Esophagus squamous epithelium (tissue), 5 donors: Measurements from ENCODE around the gene KCTD11. TPM values are rescaled to one million over a fixed set of nuclear protein-coding genes. Genes with fewer than 3 reads are reported as not detected.
"Not testable (repeated sequence)": the region's sequence is repeated elsewhere in the genome, so short reads cannot be mapped to it uniquely, and the experiment has no call there.

Experiments
- DNase-seq: peaks from one replicate; lab custom pipeline; 2025; lab: John Stamatoyannopoulos, UW
- H3K27ac ChIP-seq, 4 donors: fragments of 200-600 bp; sonication (generic); one replicate each; pipeline ENCODE4 v1.5.1; 2016 to 2019; ENCODE audit warnings: mild to moderate bottlenecking in 1 of 4
- H3K27me3 ChIP-seq, 4 donors: fragments of 200-600 bp; sonication (generic); 1 replicate in 3 of 4; 2 replicates in 1 of 4; pipeline versions ENCODE4 v1.5.1 to v1.6.0; 2017 to 2021; ENCODE audit warnings: antibody characterized with exemption in 1 of 4
- H3K36me3 ChIP-seq, 3 donors: fragments of 200-600 bp; sonication (generic); one replicate each; pipeline ENCODE4 v1.5.1; 2016 to 2019
- H3K4me1 ChIP-seq, 3 donors: fragments of 200-600 bp; sonication (generic); one replicate each; pipeline ENCODE4 v1.5.1; 2017 to 2019
- H3K4me3 ChIP-seq, 4 donors: fragments of 200-600 bp; sonication (generic); 1 replicate in 3 of 4; 2 replicates in 1 of 4; pipeline ENCODE4 v1.5.1; 2016 to 2019; ENCODE audit warnings: mild to moderate bottlenecking in 2 of 4, moderate library complexity in 1 of 4
- H3K9me3 ChIP-seq, 3 donors: fragments of 200-600 bp; sonication (generic); one replicate each; pipeline ENCODE4 v1.5.1; 2016 to 2019
- POLR2A ChIP-seq, 4 donors: fragments of 450-650 bp; IDR thresholded peaks; one replicate each; pipeline ENCODE4 v1.6.1; 2017; ENCODE audit warnings: antibody characterized with exemption in 4 of 4, mild to moderate bottlenecking in 4 of 4, moderate library complexity in 3 of 4
- WGBS, 2 donors: methylation state at CpG; one replicate each; pipeline ENCODE4 v1.1.5; 2018; 5-methylcytosine and 5-hydroxymethylcytosine counted together
- intact Hi-C: fragments of 100-400 bp; cut with DNase I; formaldehyde crosslinking; loops from one replicate; pipeline ENCODE4 v1.15.0; 2022
- total RNA-seq, 4 donors: library from RNA; depleted of rRNA; stranded (reverse); fragments of >200 nt; gene quantifications; one replicate each; pipeline ENCODE4 v1.1.0, GENCODE V29; 2016
- TF ChIP-seq, protein P1 (sequence below), 6 experiments: fragments of 450-650 bp in 4 of 6; fragments of 200-600 bp in 2 of 6; sonication (generic) in 2 of 6; IDR thresholded peaks; one replicate each; pipeline ENCODE4 v1.5.1; 2016 to 2019; ENCODE audit warnings: antibody characterized with exemption in 6 of 6, mild to moderate bottlenecking in 4 of 6, moderate library complexity in 4 of 6
- donor health status: DM: yes; HTN: yes; CAD: no.

Gene KCTD11
- total RNA-seq, 4 donors from 2014 or later: 12.6 to 26.6 (median 22.1) TPM

DNA sequence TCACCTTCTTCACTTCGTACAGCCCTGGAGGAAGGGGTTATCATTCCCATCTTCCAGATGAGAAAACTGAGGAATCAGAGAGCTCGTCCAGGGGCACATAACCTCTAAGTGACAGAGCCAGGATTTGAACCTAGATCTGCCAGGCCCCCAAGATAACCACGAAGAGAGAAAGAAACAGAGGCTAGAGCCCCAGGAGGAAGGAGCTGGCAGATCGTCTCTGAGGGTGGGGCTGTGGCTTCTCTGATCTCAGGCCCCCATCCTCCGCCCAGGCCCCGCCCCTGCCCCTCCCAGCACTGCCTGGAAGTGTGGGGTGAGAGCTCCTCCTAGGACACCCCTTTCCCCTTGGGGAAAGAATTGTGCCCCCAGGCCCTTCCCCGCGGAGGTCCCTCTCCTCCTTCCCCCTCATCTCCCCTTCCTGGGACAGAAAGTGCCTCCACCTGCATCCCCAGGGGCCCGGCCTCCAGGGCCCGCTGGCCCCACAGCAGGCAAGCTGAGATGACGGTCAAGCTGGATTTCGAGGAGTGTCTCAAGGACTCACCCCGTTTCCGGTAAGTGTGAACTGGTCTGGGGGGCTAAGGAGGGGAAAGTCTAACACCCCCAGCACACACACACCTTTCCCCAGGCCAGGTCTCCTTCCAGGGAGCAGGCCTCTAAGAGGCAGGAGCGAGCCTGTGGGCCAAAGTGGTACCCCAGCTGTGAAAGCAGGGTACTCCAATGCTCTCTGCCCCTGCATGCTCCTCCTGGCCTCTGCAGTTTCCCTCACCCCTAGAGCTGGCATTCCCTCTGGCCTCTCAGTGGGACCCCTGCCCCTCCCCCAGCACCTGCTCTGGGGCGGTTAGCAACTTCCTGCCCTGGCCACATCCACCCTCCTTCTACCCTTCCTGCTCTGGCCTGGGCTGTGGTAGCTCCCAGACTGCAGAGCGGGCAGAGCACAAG is 15.5 kb upstream of the KCTD11 start, which contains the start of gene ACAP1:
Gene ACAP1 (plus strand): TSS at position 290 of the 936 bp plus-strand sequence. CDS start 206 bp downstream, at position 496.
- Histone ChIP-seq H3K4me3 (peak within 1 kb of the TSS; percentile 11 to 57 (median 37)), H3K9me3 (no peaks in the 10 kb centered on the region), H3K36me3 (no peaks in the 10 kb centered on the region), H3K27ac (peak within 1 kb of the TSS; percentile 24 to 59 (median 48)), H3K4me1 (peaks cover 0 to 9% (median 0%) of the 10 kb centered on the region in 3 donors), H3K27me3 (peaks cover 0 to 51% (median 0%) of the 10 kb centered on the region in 4 donors)
- TF ChIP-seq POLR2A (IDR thresholded peaks at IDR 0.05): no peak
- TF ChIP-seq, protein P1, sequence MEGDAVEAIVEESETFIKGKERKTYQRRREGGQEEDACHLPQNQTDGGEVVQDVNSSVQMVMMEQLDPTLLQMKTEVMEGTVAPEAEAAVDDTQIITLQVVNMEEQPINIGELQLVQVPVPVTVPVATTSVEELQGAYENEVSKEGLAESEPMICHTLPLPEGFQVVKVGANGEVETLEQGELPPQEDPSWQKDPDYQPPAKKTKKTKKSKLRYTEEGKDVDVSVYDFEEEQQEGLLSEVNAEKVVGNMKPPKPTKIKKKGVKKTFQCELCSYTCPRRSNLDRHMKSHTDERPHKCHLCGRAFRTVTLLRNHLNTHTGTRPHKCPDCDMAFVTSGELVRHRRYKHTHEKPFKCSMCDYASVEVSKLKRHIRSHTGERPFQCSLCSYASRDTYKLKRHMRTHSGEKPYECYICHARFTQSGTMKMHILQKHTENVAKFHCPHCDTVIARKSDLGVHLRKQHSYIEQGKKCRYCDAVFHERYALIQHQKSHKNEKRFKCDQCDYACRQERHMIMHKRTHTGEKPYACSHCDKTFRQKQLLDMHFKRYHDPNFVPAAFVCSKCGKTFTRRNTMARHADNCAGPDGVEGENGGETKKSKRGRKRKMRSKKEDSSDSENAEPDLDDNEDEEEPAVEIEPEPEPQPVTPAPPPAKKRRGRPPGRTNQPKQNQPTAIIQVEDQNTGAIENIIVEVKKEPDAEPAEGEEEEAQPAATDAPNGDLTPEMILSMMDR (IDR thresholded peaks at IDR 0.05): no peak
- intact Hi-C loops: no loop called here
- DNase-seq: no peak
- WGBS, 2 donors: 18 to 38% methylated on average over 5 to 8 of the region's 17 CpGs

DNA sequence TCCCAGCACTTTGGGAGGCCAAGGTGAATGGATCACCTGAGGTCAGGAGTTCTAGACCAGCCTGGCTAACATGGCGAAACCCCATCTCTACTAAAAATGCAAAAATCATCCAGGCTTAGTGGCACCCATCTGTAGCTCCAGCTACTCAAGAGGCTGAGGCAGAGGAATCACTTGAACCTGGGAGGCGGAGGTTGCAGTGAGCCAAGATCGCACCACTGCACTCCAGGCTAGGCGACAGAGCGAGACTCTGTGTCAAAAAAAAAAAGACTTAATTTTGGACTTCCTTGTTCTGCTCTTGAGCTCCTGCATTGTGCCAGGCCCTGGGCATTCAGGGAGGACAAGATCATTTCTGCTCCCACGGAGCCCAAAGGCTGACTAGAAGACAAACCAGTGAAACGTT is 14.4 kb upstream of the KCTD11 start:
- whole genome bisulfite sequencing, 2 donors: 51 to 61% methylated on average over 3 to 4 of the region's 7 CpGs
- H3K4me1 ChIP-seq, H3K36me3 ChIP-seq, H3K27ac ChIP-seq, DNase-seq, H3K9me3 ChIP-seq, intact Hi-C loops: not testable (repeated sequence)
- Histone ChIP-seq H3K4me3 (peak overlapping the region in 2 of 4 donors; percentile 40 to 57), H3K27me3 (peaks cover 0 to 62% (median 0%) of the 10 kb centered on the region in 4 donors)

DNA sequence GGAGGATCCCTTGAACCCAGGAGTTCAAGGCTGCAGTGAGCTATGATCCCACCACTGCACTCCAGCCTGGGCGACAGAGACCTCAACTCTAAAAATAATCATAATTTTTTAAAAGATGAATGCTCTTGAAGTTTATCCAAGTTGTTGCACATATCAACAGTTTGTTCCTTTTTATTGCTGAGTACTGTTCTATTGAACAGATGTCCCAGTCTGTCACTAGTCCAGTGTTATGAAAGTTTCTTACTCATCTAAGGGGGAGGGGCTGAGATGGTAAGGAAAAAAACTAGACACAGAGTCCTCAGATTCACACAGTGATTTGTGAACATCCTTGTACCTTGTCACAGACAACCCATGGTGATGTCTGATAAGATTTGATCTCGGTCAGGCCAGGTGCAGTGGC is 11.8 kb upstream of the KCTD11 start:
- 77 to 86% methylated on average over 2 of the region's 2 CpGs for WGBS, 2 donors
- H3K4me3 ChIP-seq: no peak overlapping the region
- no peaks in the 10 kb centered on the region for H3K36me3 ChIP-seq
- no peak overlapping the region for H3K27ac ChIP-seq
- H3K9me3 ChIP-seq: no peaks in the 10 kb centered on the region
- intact Hi-C loops: no loop called here
- peaks cover 0 to 9% (median 0%) of the 10 kb centered on the region in 3 donors for H3K4me1 ChIP-seq
- no peak for DNase-seq
- peaks cover 0 to 58% (median 3%) of the 10 kb centered on the region in 4 donors for H3K27me3 ChIP-seq
- no peak for TF ChIP-seq POLR2A (IDR thresholded peaks at IDR 0.05)
- TF ChIP-seq, protein P1 (IDR thresholded peaks at IDR 0.05): no peak

DNA sequence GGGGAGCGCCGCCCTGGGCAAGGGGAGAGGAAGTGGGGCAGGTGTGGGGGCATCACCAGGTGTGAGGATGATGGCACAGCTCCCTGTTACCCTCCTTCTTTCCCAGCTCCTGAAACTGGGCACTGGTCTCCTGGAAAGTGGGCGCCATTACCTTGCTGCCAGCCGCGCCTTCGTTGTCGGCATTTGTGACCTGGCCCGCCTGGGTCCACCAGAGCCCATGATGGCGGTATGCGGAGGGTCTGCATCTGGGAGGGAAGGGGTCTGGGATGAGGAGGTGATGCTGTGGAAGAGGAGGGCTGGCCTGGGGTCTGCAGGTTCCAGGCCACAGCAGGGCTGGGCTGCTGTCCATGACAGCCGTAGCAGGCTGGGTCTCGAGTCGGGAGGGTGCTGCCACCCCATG is 10.1 kb upstream of the KCTD11 start:
- H3K4me3 ChIP-seq: no peak overlapping the region
- 84 to 87% methylated on average over 7 to 9 of the region's 13 CpGs for WGBS, 2 donors
- H3K36me3 ChIP-seq: no peaks in the 10 kb centered on the region
- DNase-seq: no peak
- no peaks in the 10 kb centered on the region for H3K9me3 ChIP-seq
- intact Hi-C loops: no loop called here
- no peak for TF ChIP-seq POLR2A (IDR thresholded peaks at IDR 0.05)
- TF ChIP-seq, protein P1 (IDR thresholded peaks at IDR 0.05): no peak
- H3K4me1 ChIP-seq: no peaks in the 10 kb centered on the region
- no peak overlapping the region for H3K27ac ChIP-seq
- peaks cover 0 to 41% (median 3%) of the 10 kb centered on the region in 4 donors for H3K27me3 ChIP-seq

DNA sequence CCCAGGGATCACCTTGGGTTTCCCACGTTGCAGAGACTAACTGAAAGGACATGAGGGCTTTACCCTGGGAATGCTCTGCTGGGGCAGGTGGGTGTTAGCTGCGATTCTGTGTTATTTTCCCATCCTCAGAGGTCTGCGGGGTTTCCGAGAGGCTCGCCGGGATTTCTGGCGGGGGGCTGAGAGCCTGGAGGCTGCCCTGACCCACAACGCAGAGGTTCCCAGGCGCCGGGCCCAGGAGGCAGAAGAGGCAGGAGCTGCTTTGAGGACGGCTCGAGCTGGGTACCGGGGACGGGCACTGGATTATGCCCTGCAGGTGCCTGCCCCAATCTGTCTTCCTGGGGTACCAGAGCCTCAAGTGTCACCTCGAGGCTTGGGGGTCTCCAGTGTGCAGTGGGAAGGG is 8.7 kb upstream of the KCTD11 start:
- WGBS, 2 donors: 37 to 69% methylated on average over 2 to 5 of the region's 15 CpGs
- no peaks in the 10 kb centered on the region for H3K36me3 ChIP-seq
- H3K9me3 ChIP-seq: no peaks in the 10 kb centered on the region
- DNase-seq: no peak
- H3K27ac ChIP-seq: no peak overlapping the region
- no peak for TF ChIP-seq POLR2A (IDR thresholded peaks at IDR 0.05)
- TF ChIP-seq, protein P1 (IDR thresholded peaks at IDR 0.05): no peak
- intact Hi-C loops: no loop called here
- H3K4me1 ChIP-seq: no peaks in the 10 kb centered on the region
- H3K4me3 ChIP-seq: no peak overlapping the region
- peaks cover 0 to 37% (median 3%) of the 10 kb centered on the region in 4 donors for H3K27me3 ChIP-seq
